ENCODE measurements around the gene GHR. TPM values are rescaled to one million over a fixed set of nuclear protein-coding genes. Genes with fewer than 3 reads are reported as not detected.

GHR gene
- total RNA-seq, 2 donors from 2014 or later, result 5.7 to 12.9 TPM

DNA sequence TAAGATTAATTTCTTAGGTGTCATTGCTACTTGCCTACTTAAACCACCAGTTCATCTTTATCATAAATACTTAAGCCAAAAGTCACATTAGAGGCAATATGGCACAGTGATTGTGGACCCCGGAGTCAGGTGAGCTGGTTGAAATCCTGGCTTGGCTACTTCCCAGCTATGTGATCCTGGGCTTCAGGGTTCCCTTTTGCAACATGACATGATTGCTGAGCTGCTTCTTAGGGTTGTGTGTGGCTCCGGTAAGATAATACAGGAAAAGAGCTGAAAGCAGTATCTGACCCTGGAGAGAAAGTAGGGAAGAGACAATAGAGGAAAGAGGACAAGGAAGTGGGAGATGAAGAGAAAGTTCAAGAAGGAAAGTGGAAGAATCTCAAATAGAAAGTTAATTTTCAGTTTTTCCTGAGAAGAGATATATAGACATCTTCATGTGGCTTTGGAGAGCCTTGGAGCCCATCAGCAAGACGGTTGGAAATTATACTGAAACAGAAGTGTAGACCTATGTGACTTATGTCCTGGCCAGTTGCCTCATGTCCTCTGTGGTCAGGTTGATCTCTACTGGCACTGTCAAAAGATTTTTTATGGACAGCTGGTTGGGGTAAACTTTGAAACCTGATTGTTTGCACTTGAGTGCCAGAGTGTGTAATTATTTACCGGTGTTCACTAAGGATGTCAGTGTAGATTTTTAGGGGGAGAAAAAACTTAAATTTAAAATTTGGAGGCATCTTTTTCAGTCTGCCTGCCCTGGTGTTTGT lies 93.2 kb downstream of the GHR start:
- no peak for TF ChIP-seq POLR2A (IDR thresholded peaks at IDR 0.05)
- TF ChIP-seq, protein P1, sequence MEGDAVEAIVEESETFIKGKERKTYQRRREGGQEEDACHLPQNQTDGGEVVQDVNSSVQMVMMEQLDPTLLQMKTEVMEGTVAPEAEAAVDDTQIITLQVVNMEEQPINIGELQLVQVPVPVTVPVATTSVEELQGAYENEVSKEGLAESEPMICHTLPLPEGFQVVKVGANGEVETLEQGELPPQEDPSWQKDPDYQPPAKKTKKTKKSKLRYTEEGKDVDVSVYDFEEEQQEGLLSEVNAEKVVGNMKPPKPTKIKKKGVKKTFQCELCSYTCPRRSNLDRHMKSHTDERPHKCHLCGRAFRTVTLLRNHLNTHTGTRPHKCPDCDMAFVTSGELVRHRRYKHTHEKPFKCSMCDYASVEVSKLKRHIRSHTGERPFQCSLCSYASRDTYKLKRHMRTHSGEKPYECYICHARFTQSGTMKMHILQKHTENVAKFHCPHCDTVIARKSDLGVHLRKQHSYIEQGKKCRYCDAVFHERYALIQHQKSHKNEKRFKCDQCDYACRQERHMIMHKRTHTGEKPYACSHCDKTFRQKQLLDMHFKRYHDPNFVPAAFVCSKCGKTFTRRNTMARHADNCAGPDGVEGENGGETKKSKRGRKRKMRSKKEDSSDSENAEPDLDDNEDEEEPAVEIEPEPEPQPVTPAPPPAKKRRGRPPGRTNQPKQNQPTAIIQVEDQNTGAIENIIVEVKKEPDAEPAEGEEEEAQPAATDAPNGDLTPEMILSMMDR (IDR thresholded peaks at IDR 0.05), result no peak
- Histone ChIP-seq H3K27ac (no peak overlapping the region), H3K36me3 (replicated peaks in 1 of 2; ENCODE audit: insufficient read depth in 1 of 2, low read depth in 2 of 2) (no peaks in the 10 kb centered on the region), H3K4me3 (no peak overlapping the region), H3K9me3 (no peaks in the 10 kb centered on the region), H3K27me3 (no peaks in the 10 kb centered on the region), H3K4me1 (peaks cover 19% of the 10 kb centered on the region)
- ATAC-seq (no peak), DNase-seq (no peak)
- intact Hi-C loops (cut with DNase I), result no loop called here
- WGBS, 2 donors, result 56 to 57% methylated on average over 4 of the region's 4 CpGs

DNA sequence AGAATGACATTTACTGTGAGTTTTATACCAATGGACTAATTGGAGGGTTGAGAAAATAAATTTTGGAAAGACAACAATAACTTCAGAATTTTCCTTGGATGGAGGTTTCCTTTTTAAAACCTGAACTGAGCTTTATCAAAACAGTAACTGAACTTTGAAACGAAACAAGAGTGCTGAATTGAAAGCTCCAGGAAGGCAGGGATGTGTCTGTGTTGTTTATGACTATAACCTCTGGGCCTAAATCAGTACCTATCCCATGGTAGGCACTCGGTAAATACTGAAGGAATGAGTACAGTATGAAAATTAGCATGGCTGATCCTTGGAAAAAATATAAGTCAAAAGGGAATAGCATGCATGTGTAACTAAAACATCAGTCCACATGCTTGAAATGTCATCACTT lies 93.9 kb downstream of the GHR start:
- no peak overlapping the region for H3K27ac ChIP-seq
- H3K27me3 ChIP-seq, result no peaks in the 10 kb centered on the region
- DNase-seq (no peak), ATAC-seq (no peak)
- WGBS, 2 donors, result 49 to 56% methylated on average over 2 of the region's 2 CpGs
- no peaks in the 10 kb centered on the region for H3K36me3 ChIP-seq (replicated peaks in 1 of 2; ENCODE audit: insufficient read depth in 1 of 2, low read depth in 2 of 2)
- no peak overlapping the region for H3K4me3 ChIP-seq
- H3K4me1 ChIP-seq, result peaks cover 19% of the 10 kb centered on the region
- intact Hi-C loops (cut with DNase I), result no loop called here
- H3K9me3 ChIP-seq, result no peaks in the 10 kb centered on the region
- TF ChIP-seq, protein P1 (IDR thresholded peaks at IDR 0.05), result no peak
- no peak for TF ChIP-seq POLR2A (IDR thresholded peaks at IDR 0.05)

- TF ChIP-seq, protein P1 (IDR thresholded peaks at IDR 0.05), result no peak
- TF ChIP-seq POLR2A (IDR thresholded peaks at IDR 0.05), result no peak
- intact Hi-C loops (cut with DNase I), result no loop called here
- ATAC-seq (no peak), DNase-seq (no peak)
- Histone ChIP-seq H3K9me3 (no peaks in the 10 kb centered on the region), H3K4me3 (no peak overlapping the region), H3K27ac (no peak overlapping the region), H3K4me1 (peaks cover 19% of the 10 kb centered on the region), H3K27me3 (no peaks in the 10 kb centered on the region), H3K36me3 (replicated peaks in 1 of 2; ENCODE audit: insufficient read depth in 1 of 2, low read depth in 2 of 2) (no peaks in the 10 kb centered on the region)
- WGBS, 2 donors, result 73 to 81% methylated on average over 8 of the region's 8 CpGs
Measured at GRCh38 chr5:42518595-42519221, 95.5 kb downstream of the GHR start.

DNA sequence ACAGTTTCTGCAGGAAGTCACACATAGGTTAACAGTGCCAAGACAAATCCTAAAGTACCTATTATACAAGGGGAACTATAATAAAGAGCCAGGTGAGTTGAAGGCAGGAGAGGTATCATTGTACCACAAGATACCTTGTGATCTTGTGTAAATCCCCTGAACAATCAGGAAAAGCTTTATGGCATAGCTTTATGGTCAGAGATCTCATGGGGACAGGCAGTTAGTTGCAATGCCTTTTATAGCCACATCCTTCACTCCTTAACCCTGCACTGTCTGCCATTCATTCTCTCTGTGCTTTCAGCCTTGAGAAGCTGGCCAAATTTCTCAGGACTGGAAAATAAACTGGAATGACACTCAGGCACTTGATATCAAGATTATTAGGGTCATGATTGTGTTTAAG lies 97.0 kb downstream of the GHR start:
- DNase-seq (no peak), ATAC-seq (no peak)
- Histone ChIP-seq H3K9me3 (no peaks in the 10 kb centered on the region), H3K27ac (no peak overlapping the region), H3K4me1 (peaks cover 14% of the 10 kb centered on the region), H3K36me3 (replicated peaks in 1 of 2; ENCODE audit: insufficient read depth in 1 of 2, low read depth in 2 of 2) (no peaks in the 10 kb centered on the region), H3K27me3 (no peaks in the 10 kb centered on the region), H3K4me3 (no peak overlapping the region)
- TF ChIP-seq, protein P1 (IDR thresholded peaks at IDR 0.05), result no peak
- no peak for TF ChIP-seq POLR2A (IDR thresholded peaks at IDR 0.05)
- intact Hi-C loops (cut with DNase I), result no loop called here

DNA sequence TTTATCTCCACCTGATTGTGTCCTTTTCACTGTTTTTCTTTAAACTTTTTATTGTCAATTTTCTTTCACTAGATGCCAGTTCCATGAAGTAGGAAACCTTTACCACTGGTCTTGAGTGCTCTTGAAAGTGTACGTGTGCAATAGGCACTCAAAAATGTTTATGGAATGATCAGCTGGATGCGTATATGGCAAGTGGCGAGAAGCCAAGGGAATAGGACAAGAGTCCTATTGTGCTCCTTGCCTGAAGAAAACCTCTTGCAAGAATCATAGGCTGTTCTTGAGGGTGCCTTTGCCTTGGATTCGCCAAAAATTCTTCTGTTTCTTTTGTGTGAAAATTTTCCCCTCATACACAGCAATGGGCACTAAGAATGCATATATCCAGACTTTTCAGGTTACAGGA lies 97.7 kb downstream of the GHR start:
- H3K27ac ChIP-seq, result no peak overlapping the region
- H3K4me1 ChIP-seq, result peaks cover 13% of the 10 kb centered on the region
- WGBS, 2 donors, result 85 to 92% methylated on average over 4 of the region's 4 CpGs
- TF ChIP-seq, protein P1 (IDR thresholded peaks at IDR 0.05), result no peak
- TF ChIP-seq POLR2A (IDR thresholded peaks at IDR 0.05), result no peak
- H3K9me3 ChIP-seq, result no peaks in the 10 kb centered on the region
- H3K36me3 ChIP-seq (replicated peaks in 1 of 2; ENCODE audit: insufficient read depth in 1 of 2, low read depth in 2 of 2), result no peaks in the 10 kb centered on the region
- no peak for ATAC-seq
- intact Hi-C loops (cut with DNase I), result no loop called here
- no peak overlapping the region for H3K4me3 ChIP-seq
- H3K27me3 ChIP-seq, result no peaks in the 10 kb centered on the region
- DNase-seq, result no peak
